GM21825 (cell line): Measurements from ENCODE around the gene IGHMBP2.

Experiments
- ATAC-seq: cut with Tn5 transposase; IDR thresholded peaks from one replicate; pipeline ENCODE4 v1.9.1; 2021; ENCODE audit warnings: mild to moderate bottlenecking, moderate library complexity; ENCODE audit not compliant: unreplicated experiment

The IGHMBP2 gene

DNA sequence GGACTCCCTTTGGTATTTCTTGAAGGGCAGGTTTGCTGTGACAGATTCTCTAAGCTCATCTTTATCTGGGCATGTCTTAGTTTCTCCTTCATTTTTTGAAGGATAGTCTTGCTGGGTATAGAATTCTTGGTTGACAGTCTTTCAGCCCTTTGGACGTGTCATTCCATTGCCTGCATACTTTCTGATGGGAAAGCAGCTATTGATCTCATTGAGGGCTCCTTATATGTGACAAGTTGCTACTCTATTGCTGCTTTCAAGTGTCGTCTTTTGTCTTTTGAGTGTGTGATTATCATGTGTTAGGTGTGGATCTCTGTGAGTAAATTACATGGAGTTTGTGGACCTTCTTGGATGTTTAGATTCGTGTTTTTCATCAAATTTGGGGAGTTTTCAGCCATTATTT lies 21.9 kb downstream of the IGHMBP2 start:
- no peak for ATAC-seq

DNA sequence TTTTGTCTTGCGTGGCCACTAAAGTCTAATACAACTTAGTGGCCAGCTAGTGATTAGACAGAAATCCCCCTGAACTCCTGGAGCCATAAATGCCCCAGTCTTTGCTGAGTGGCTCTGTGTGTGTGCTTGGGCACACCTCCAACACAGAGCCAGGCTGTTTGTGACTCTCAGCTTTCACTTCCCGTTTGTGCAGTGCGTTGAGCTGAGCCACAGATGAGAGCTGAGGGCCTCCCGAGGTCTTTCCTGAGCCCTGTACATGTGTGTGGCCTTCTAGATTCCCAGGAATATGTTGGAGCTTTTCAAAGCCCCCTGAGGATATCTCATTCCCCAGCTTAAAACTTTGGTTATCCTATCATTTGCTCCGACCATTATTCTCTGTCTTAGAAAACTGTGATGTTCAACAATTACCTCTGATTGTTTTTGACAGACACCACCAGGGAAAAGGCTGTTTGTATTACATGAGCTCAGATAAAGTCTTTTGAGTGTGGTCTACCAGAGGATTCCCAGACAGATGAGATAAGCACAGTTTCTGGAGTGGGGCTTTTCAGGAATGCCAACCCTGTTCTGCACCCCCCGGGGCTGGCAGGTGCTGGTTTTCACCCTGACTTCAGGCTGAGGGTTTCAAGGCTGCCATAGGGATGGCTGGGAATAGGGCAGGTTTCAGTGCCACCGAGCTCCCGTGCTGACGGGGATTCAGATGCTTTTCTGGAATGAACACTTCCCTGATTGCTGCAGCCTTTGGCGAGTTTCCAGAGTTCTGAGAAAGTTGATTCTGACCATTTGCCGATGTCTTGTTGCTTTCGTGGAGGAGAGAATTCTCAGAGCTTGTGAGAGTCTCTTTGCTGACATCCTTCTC lies 23.8 kb downstream of the IGHMBP2 start:
- ATAC-seq = peak; percentile 52

DNA sequence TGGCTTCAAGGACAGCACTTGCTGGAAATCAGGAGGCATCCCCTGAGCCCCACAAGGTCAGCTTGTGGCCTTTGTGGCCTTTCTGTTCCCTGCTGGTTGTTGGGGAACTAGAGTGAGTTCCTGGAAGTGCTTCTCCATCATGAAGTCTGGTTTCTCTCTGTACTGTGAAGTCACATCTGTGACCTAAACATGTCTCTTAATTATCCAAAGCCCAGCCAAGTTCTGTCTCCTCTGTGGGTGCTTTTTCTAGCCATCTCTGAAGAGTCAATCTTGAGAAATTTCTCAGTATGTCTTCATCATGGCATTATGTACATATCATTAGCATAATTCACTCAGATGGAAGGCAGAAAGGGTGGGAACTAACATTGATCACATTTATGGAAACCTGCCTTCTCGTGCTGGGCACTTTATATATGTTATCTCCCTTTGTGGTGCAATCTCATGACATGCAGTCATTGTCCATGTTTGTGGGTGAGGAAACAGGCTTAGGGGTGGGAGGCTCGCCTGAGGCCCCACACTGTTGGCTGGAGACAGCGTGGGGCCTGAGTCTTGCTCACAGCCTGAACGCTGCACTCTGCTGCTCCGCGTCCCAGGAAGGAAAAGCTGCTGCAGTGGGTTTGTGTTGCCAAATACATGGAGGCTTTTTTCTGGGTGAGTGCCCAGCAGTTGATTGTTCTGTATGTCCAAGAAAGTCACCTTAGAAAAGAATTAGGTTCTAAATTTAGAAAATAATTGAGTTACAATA lies 24.6 kb downstream of the IGHMBP2 start:
- ATAC-seq = no peak

DNA sequence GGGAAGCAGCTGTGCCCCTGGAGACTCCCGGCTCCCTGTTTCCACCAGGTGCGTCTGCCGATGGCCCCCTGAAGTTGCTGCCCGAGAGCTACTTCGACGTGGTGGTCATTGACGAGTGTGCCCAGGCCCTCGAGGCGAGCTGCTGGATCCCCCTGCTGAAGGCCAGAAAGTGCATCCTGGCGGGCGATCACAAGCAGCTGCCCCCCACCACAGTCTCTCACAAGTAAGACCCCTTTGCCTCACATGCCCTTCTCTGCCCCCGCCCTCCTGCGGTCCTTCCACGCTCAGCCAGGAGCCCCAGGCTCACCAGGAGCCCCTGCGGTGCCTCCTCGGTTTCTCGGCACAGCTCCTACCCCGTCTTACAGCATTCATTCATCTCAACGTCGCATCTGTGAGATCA lies 25.4 kb downstream of the IGHMBP2 start:
- ATAC-seq = no peak

DNA sequence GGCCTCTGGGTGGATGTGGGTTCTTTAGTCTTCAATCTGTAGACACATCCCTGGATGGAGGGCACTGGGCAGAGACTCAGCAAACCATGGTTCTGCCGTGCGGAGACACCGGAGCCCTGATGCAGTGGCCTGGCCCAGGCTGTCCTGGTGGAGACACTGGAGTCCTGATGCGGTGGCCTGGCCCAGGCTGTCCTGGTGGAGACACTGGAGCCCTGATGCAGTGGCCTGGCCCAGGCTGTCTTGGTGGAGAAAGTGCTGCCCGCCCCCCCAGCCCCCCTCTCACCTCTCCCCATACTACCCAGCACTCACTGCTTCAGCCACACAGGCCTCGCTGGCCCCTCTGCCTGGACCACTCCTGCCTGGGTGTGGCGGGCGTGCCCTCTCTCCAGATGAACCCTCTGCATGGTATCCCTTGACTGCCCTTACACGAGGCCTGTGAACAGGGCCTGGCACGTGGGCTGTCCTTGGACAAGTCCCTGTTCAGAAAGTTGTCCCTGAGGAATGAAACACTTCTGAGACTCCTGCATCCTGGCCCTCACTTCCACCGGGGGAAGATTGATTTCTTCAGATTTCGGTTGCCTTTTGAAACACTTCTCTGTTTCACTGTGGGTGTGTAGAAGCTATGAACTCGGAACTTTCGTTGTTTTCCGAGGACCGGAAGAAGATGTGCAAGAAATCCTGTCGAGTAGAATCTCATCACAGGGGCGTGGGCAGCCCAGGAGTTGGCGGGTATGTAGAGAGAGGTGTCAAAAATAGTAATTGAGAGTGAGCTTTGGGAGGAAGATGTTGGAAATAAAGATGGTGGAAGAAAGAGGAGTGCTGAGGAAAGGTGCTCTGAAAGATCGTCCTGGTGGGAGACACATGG lies 26.2 kb downstream of the IGHMBP2 start:
- ATAC-seq = no peak

DNA sequence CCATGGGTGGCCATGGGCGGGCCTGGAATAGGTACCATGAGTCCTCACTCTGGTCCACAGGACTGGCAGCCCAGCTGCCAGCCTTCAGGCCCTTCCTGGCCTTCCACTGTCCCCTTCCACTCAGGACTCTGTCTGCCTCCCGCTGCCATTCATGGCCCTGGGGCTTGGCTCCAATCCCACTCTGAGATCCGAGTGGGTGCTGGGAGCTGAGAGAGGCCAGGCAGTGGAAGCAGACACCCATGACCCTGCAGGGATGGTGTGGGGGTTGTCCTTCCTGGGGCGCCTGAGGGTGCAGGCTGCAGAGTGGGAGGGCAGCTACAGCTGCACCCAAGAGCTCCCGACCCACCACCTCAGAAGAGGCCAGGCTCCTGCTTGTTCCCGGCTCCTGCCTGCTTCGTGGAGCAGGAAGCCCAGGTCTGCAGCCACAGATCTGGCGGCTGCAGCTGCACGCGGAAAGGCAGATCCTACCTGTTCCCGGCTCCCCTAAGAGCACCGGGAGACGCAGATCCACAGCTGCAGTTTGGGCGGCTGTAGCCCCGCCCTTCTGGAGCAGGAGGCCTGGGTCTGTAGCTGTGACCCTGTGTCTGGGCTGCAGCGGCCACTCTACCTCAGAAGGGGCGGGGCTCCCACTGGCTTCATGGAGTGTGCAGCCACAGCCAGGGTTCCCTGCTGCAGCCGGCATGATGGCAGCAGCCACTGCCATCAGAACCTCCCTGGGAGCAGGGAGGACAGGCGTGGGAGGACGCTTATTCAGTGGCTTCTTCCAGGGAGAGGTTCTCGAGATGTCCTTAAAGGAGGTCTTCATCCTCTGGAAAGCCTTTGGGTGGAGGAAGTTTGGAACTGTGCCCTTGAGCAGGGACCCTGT lies 27.5 kb downstream of the IGHMBP2 start:
- ATAC-seq = no peak

DNA sequence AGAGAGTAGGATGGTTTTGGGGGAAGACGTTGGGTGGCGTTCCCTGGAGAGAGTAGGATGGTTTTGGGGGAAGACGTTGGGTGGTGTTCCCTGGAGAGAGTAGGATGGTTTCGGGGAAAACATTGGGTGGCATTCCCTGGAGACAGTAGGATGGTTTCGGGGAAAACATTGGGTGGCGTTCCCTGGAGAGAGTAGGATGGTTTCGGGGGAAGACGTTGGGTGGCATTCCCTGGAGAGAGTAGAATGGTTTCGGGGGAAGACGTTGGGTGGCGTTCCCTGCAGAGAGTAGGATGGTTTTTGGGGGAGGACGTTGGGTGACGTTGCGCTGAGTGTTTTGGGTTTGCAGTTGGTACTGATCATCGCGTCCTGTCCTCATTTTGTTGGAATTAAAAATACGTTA lies 28.2 kb downstream of the IGHMBP2 start:
- ATAC-seq = no peak

DNA sequence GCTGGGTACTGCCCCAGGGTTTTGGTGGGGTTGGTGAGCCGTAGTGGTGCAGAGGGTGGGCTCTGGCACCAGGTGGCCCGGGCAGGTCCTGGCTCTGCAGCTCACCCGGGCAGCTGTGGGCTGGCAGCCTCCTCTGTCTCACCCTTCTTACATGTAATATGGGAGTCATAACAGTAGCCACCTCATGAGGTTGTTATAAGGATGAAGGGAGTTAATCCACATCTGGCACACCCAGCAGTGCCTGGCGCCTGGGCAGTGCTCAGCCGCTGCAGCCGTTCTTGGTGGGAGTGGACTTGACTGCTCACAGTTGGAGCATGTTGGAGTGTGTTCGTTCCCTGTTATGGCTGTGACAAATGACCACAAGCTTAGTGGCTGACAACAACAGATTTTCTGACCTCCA lies 28.7 kb downstream of the IGHMBP2 start:
- no peak for ATAC-seq

DNA sequence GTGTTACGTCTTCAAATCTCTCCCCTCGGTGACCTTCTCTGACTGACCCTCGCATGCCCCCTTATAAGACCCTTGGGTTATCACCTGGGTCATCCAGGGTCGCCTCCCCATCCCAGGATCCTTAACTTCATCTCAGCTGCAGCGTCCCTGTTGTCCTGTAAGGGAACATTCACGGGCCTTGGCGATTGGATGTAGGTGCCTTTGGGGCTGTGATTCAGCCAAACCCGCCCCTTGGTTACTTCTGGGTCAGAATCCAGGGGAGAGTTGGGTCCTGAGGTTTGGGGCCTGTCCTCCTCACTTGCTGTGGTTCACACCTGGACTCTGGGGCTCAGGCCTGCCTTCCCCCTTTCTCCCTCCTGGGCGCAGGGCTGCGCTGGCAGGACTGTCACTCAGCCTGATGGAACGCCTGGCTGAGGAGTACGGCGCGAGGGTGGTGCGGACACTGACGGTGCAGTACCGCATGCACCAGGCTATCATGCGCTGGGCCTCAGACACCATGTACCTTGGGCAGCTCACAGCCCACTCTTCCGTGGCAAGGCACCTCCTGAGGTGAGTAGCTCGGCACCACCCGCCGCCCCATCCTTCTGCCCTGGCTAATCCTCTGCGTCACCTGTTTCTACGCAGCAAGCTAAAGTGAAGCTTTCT lies 29.4 kb downstream of the IGHMBP2 start:
- ATAC-seq = no peak

DNA sequence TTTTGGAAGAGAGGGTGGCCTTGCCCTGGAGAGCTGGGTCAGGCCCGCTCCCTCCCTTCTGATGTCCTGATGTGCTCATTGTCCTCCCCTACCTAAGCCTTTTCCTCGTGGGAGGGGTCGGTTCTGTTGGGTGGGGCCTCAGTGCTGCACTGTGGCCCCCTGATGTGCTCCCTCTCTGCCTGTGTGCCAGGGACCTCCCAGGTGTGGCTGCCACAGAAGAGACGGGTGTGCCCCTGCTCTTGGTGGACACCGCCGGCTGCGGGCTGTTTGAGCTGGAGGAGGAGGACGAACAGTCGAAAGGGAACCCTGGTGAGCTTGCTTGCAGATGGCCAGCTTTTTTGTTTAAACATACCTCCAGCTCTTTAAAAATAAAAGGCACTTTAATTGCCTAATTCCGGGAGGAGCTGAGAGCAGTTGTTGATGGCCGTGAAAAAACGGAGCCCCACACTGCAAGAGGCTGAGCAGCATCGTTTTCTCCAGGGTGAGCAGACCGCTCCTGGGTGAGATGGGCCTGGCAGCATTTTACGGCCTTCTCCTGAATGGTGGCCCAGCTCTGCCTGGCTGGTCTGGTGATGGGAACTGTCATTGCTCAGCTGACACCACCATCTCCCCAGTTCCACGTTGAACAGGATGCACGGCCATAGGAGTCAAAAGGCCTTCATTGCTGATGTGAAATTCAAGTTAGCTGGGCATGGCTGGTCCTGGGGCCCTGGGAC lies 30.1 kb downstream of the IGHMBP2 start:
- ATAC-seq = no peak

DNA sequence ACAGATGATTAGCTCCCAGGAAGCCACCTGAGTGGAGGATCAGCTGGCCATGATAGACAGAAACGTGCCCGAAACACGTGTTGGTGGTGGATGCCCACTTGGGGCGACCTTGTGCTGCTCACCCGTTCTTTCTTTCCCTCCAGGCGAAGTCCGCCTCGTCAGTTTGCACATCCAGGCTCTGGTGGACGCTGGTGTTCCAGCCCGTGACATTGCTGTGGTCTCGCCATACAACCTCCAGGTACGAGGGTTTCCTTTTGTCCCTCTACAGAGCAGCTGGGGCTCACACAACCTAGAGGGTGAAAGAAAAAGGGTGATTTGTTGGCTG lies 30.6 kb downstream of the IGHMBP2 start:
- ATAC-seq = no peak

DNA sequence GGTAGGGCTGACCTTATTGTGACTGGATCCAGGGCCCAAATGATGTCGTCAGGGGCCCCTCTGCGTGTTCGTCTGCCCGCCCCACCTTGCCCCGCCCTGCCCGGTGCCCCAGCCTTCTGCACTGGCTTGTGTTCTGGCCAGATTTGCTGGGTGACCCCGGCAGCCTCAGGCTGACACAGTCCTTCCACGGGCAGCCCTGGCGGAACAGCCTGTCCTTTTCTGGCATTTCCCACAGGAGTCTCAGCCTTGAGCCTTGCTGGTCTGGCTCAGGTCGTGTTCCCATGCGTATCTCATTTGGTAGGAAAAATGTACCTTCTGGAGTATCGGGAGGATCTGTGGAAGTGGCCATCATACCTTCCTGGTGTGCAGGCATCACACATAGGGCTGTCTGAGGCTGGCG lies 31.0 kb downstream of the IGHMBP2 start:
- ATAC-seq = no peak

DNA sequence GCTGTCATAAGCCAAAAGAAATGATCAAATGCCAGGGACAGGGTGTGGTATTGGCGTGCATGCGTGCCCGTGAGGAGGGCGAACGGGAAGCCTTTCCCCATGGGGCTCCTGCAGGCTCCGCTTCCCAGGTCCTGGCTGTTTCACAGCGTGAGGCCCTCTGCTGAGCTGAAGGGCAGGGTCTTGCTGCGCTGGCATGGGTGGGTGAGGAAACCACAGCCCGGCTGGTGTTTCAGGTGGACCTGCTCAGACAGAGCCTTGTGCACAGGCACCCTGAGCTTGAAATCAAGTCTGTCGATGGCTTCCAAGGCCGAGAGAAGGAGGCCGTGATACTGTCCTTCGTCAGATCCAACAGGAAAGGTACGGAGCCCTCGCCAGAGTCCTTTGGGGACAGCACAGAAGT lies 31.4 kb downstream of the IGHMBP2 start:
- no peak for ATAC-seq

DNA sequence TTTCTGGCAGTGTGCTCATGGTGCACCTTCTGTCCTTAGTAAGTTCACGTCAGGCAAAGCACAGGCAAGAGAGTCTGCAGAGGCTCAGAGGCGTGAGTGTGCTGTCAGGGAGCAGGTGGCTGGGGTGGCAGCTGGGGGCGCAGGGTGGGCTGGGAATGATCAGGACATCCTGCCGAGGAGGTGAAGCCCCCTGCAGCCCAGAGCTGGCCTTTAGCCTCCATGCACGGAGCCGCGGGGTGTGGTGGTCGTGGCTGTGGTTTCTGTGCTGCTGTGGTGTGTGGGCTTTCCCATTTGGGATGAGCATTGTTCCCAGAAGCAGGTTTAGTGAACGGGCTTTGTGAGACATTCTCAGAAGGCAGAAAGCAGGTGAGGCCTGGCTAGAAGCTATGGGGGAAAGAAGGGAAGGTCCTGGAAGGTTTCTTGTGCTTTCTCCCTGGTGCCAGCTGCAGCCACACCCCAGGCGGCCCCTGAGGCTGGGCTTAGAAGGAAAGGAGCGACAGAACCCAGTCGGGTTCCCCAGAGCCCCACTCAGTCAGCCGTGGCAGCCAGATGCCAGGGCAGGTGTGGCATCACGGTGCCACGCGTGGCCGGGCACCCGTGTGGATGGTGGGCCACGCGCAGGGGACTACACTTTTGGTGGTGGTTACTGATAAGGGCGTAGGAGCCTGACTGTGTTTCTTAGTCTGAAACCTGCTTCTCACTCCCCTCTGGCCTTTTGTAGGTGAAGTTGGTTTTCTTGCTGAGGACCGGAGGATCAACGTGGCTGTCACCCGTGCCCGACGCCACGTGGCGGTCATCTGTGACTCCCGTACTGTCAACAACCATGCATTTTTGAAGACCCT lies 32.0 kb downstream of the IGHMBP2 start:
- ATAC-seq = no peak

DNA sequence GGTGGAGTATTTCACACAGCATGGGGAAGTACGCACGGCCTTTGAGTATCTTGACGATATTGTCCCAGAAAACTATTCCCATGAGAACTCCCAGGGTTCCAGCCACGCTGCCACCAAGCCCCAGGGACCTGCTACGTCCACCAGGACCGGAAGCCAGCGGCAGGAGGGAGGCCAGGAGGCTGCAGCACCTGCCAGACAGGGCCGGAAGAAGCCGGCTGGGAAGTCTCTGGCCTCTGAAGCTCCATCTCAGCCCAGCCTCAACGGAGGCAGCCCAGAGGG lies 32.6 kb downstream of the IGHMBP2 start:
- no peak for ATAC-seq

DNA sequence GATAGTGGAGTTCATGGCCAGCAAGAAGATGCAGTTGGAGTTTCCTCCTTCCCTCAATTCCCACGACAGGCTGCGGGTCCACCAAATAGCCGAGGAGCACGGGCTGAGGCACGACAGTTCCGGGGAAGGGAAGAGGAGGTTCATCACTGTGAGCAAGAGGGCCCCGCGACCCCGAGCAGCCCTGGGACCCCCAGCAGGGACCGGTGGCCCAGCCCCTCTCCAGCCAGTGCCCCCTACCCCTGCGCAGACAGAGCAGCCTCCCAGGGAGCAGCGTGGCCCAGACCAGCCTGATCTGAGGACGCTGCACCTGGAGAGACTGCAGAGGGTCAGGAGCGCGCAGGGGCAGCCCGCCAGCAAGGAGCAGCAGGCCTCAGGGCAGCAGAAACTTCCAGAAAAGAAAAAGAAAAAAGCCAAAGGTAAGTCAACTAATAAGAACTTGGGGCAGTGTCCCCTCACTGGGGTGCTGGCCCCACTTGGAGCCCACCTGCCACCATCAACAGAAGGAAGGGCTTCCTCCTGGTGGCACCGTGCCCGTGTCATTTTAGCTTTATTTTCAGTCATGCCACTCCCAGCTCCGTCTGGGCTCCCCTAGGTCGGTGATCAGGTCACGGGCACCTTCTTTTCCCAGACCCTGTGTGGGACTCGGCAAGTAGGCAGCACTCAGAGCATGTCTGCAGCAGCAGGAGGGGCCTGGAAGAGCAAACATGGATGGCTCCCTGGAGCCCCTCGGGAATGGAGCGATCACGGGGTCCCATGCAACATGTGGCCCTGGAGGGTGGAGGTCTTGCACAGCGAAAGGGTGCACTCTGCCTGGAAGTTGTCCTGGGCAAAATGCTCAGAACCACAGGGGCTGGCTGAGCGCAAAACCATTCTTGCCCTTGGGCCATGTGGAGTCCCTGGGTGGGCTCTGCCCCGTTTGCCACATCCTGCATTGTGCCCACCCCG lies 33.3 kb downstream of the IGHMBP2 start:
- no peak for ATAC-seq

DNA sequence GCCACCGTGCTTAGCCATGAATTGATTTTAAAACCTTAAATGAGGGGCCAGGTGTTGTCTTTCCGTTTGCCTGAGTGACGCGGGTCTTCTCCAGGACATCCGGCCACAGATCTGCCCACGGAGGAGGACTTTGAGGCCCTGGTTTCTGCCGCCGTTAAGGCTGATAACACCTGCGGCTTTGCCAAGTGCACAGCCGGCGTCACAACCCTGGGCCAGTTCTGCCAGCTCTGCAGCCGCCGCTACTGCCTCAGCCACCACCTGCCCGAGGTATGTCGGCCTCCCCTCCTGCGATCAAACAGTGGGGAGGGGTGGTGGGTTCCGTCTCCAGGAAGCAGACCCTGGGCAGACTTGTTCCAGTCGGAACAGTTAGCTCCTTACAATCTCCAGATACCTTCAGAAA lies 34.4 kb downstream of the IGHMBP2 start:
- no peak for ATAC-seq
